Loucy (cell line): ENCODE results near the gene NUTM2G.
"Not testable (repeated sequence)": the region's sequence is repeated elsewhere in the genome, so short reads cannot be mapped to it uniquely, and the experiment has no call there.

Experiments used
- EZH2phosphoT487 ChIP-seq: fragments of 200-600 bp; IDR thresholded peaks from 2 replicates; pipeline ENCODE4 v1.6.1; 2018; ENCODE audit warnings: antibody characterized with exemption, mild to moderate bottlenecking, moderate library complexity, borderline replicate concordance
- TF ChIP-seq, protein P1 (sequence below): fragments of 200-600 bp; sonication (generic); conservative IDR thresholded peaks from 2 replicates; pipeline ENCODE4 v1.5.1; 2014; ENCODE audit warnings: mild to moderate bottlenecking, antibody characterized with exemption, low read length

DNA sequence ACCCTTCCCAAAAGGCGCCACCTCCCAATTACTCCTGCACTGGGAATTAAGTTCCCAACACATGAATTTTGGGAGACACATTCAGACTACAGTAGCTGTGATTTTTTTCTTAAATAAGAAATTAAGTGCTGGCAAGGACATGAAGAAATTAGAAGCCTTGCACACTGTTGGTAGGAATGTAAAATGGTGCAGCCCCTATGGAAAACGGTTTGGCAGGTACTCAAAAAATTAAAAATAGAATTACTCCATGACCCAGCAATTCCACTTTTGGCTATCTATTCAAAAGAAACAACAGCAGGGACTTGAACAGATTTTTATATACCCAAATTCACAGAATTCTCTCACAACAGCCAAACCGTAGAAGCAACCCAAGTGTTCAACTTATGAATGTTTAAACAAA is 55.5 kb downstream of the NUTM2G start:
- TF ChIP-seq, protein P1, sequence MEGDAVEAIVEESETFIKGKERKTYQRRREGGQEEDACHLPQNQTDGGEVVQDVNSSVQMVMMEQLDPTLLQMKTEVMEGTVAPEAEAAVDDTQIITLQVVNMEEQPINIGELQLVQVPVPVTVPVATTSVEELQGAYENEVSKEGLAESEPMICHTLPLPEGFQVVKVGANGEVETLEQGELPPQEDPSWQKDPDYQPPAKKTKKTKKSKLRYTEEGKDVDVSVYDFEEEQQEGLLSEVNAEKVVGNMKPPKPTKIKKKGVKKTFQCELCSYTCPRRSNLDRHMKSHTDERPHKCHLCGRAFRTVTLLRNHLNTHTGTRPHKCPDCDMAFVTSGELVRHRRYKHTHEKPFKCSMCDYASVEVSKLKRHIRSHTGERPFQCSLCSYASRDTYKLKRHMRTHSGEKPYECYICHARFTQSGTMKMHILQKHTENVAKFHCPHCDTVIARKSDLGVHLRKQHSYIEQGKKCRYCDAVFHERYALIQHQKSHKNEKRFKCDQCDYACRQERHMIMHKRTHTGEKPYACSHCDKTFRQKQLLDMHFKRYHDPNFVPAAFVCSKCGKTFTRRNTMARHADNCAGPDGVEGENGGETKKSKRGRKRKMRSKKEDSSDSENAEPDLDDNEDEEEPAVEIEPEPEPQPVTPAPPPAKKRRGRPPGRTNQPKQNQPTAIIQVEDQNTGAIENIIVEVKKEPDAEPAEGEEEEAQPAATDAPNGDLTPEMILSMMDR, result not testable (repeated sequence)
- not testable (repeated sequence) for TF ChIP-seq EZH2phosphoT487
